ENCODE results near the gene FIZ1.
"Not testable (repeated sequence)": the region's sequence is repeated elsewhere in the genome, so short reads cannot be mapped to it uniquely, and the experiment has no call there.

The FIZ1 gene

GRCh38 chr19:55569477-55569876 lies 29.8 kb downstream of the FIZ1 start:
- DNase-seq, result not testable (repeated sequence)

GRCh38 chr19:55567708-55568328 lies 31.5 kb downstream of the FIZ1 start:
- DNase-seq, result no peak

- DNase-seq, result no peak
Observed at GRCh38 chr19:55566823-55567222, 32.5 kb downstream of the FIZ1 start.

GRCh38 chr19:55563261-55563690 lies 36.0 kb downstream of the FIZ1 start:
- no peak for DNase-seq

- no peak for DNase-seq
Observed at GRCh38 chr19:55559684-55560083, 39.6 kb downstream of the FIZ1 start.

GRCh38 chr19:55554741-55555152 lies 44.6 kb downstream of the FIZ1 start:
- peak; percentile 17 for DNase-seq

- DNase-seq, result no peak
Observed at GRCh38 chr19:55554302-55554701, 45.0 kb downstream of the FIZ1 start.

- no peak for DNase-seq
Observed at GRCh38 chr19:55553217-55554182, 45.8 kb downstream of the FIZ1 start.

GRCh38 chr19:55552620-55553019 lies 46.7 kb downstream of the FIZ1 start:
- DNase-seq, result no peak

GRCh38 chr19:55552206-55552605 lies 47.1 kb downstream of the FIZ1 start:
- DNase-seq, result no peak

GRCh38 chr19:55550321-55550650 lies 49.0 kb downstream of the FIZ1 start:
- no peak for DNase-seq

GRCh38 chr19:55549500-55550320 lies 49.6 kb downstream of the FIZ1 start:
- DNase-seq, result no peak

- DNase-seq, result no peak
Observed at GRCh38 chr19:55546822-55547614, 52.3 kb downstream of the FIZ1 start.

- no peak for DNase-seq
Observed at GRCh38 chr19:55546011-55546410, 53.3 kb downstream of the FIZ1 start.

- DNase-seq, result no peak
Observed at GRCh38 chr19:55545443-55545842, 53.9 kb downstream of the FIZ1 start, which contains the start of gene SBK3. TSS of gene SBK3 (minus strand) at chr19:55545543. CDS start at chr19:55545543, 0 bp downstream.

- no peak for DNase-seq
Observed at GRCh38 chr19:55544776-55545439, 54.4 kb downstream of the FIZ1 start.

- DNase-seq, result no peak
Observed at GRCh38 chr19:55544014-55544413, 55.3 kb downstream of the FIZ1 start.

GRCh38 chr19:55543567-55543966 lies 55.8 kb downstream of the FIZ1 start:
- no peak for DNase-seq

- no peak for DNase-seq
Observed at GRCh38 chr19:55542292-55542855, 56.9 kb downstream of the FIZ1 start.
